CD14-positive monocyte (primary cell): ENCODE measurements around the gene IKZF2. TPM values are rescaled to one million over a fixed set of nuclear protein-coding genes. Genes with fewer than 3 reads are reported as not detected.

Experiments used
- DNase-seq, 3 donors: peaks; one replicate each; pipeline ENCODE4 v3.0.0-alpha.2; 2011 to 2022
- H2AFZ ChIP-seq: 2 replicates; pipeline ENCODE4 v1.6.0; 2012; ENCODE audit warnings: mild to moderate bottlenecking, low read depth, low read length, inconsistent platforms; ENCODE audit not compliant: insufficient read depth, poor library complexity, severe bottlenecking
- H3K27ac ChIP-seq, 2 donors: 1 replicate in 1 of 2; 2 replicates in 1 of 2; pipeline ENCODE4 v1.5.1; 2012 to 2013; ENCODE audit warnings: low read length in 2 of 2, control low read depth in 1 of 2, inconsistent platforms in 1 of 2, low read depth in 1 of 2, mild to moderate bottlenecking in 1 of 2
- H3K27me3 ChIP-seq, 2 donors: one replicate each; pipeline versions ENCODE4 v1.6.0 to v1.6.1; 2011 to 2013; ENCODE audit warnings: low read length in 2 of 2; ENCODE audit not compliant: control insufficient read depth in 2 of 2, insufficient read depth in 2 of 2
- H3K36me3 ChIP-seq, 2 donors: replicated peaks in 1 of 2; 1 replicate in 1 of 2; 2 replicates in 1 of 2; pipeline versions ENCODE4 v1.5.1 to v1.6.1; 2012 to 2013; ENCODE audit warnings: low read length in 2 of 2, control low read depth in 1 of 2, inconsistent platforms in 1 of 2, mild to moderate bottlenecking in 1 of 2; ENCODE audit not compliant: insufficient read depth in 2 of 2, control insufficient read depth in 1 of 2
- H3K4me1 ChIP-seq, 2 donors: 1 replicate in 1 of 2; 2 replicates in 1 of 2; pipeline versions ENCODE4 v1.5.1 to v1.6.1; 2012 to 2013; ENCODE audit warnings: low read length in 2 of 2, control low read depth in 1 of 2, inconsistent platforms in 1 of 2, mild to moderate bottlenecking in 1 of 2, moderate library complexity in 1 of 2; ENCODE audit not compliant: insufficient read depth in 2 of 2, control insufficient read depth in 1 of 2
- H3K4me2 ChIP-seq: replicated peaks from 2 replicates; pipeline ENCODE3; 2012; ENCODE audit warnings: low read length, moderate library complexity, mild to moderate bottlenecking; ENCODE audit not compliant: poor library complexity, severe bottlenecking; ENCODE audit errors: extremely low read depth
- H3K4me3 ChIP-seq, 3 experiments: fragments of 200-600 bp in 1 of 3; sonication (generic) in 1 of 3; replicated peaks in 1 of 3; 1 replicate in 2 of 3; 2 replicates in 1 of 3; pipeline ENCODE4 v1.5.1; 2011 to 2013; ENCODE audit warnings: low read length in 3 of 3, mild to moderate bottlenecking in 3 of 3, control low read depth in 2 of 3, low read depth in 2 of 3, inconsistent platforms in 1 of 3, moderate library complexity in 1 of 3
- H3K79me2 ChIP-seq: 2 replicates; pipeline ENCODE4 v1.6.0; 2012; ENCODE audit warnings: mild to moderate bottlenecking, control low read depth, inconsistent platforms, low read length, moderate library complexity; ENCODE audit not compliant: insufficient read depth
- H3K9ac ChIP-seq: 2 replicates; pipeline ENCODE4 v1.6.0; 2017; ENCODE audit warnings: low read length, mild to moderate bottlenecking; ENCODE audit not compliant: insufficient read depth, poor library complexity, severe bottlenecking
- H3K9me3 ChIP-seq, 2 donors: replicated peaks in 1 of 2; 1 replicate in 1 of 2; 2 replicates in 1 of 2; pipeline versions ENCODE4 v1.5.1 to v1.6.1; 2012 to 2013; ENCODE audit warnings: low read length in 2 of 2, control low read depth in 1 of 2; ENCODE audit not compliant: control insufficient read depth in 1 of 2, insufficient read depth in 1 of 2
- H4K20me1 ChIP-seq: 2 replicates; pipeline ENCODE4 v1.6.0; 2012; ENCODE audit warnings: mild to moderate bottlenecking, low read length, control low read depth, moderate library complexity; ENCODE audit not compliant: insufficient read depth
- H3K27ac Mint-ChIP-seq, 7 donors: one replicate each; pipeline ENCODE4 v1.8.0; 2020; ENCODE audit warnings: mild to moderate bottlenecking in 7 of 7, mixed read lengths in 7 of 7, moderate library complexity in 6 of 7, inconsistent platforms in 2 of 7
- H3K27me3 Mint-ChIP-seq, 3 donors: one replicate each; pipeline ENCODE4 v1.8.0; 2021 to 2022; ENCODE audit warnings: low read depth in 3 of 3, mild to moderate bottlenecking in 3 of 3, mixed read lengths in 3 of 3, moderate library complexity in 3 of 3, inconsistent platforms in 1 of 3
- H3K36me3 Mint-ChIP-seq, 2 donors: one replicate each; pipeline ENCODE4 v1.8.0; 2020; ENCODE audit warnings: mixed read lengths in 2 of 2, inconsistent platforms in 1 of 2, mild to moderate bottlenecking in 1 of 2
- H3K4me1 Mint-ChIP-seq: one replicate; pipeline ENCODE4 v1.8.0; 2020; ENCODE audit warnings: mild to moderate bottlenecking, mixed read lengths
- H3K4me3 Mint-ChIP-seq, 2 donors: one replicate each; pipeline ENCODE4 v1.8.0; 2020; ENCODE audit warnings: mild to moderate bottlenecking in 2 of 2, mixed read lengths in 2 of 2, moderate library complexity in 1 of 2
- H3K9me3 Mint-ChIP-seq, 7 donors: one replicate each; pipeline ENCODE4 v1.8.0; 2020 to 2022; ENCODE audit warnings: mixed read lengths in 7 of 7, mild to moderate bottlenecking in 6 of 7, moderate library complexity in 6 of 7, inconsistent platforms in 2 of 7
- CTCF ChIP-seq: fragments of 200-600 bp; IDR thresholded peaks from one replicate; pipeline ENCODE4 v1.8.0; 2022; ENCODE audit warnings: antibody characterized with exemption, mild to moderate bottlenecking
- WGBS: methylation state at CpG from one replicate; pipeline ENCODE4 v1.1.5; 2013; ENCODE audit warnings: missing lambda C conversion rate; ENCODE audit not compliant: insufficient coverage; 5-methylcytosine and 5-hydroxymethylcytosine counted together
- intact Hi-C, 2 donors: fragments of 100-400 bp; cut with micrococcal nuclease; formaldehyde crosslinking; loops; one replicate each; pipeline versions ENCODE4 v1.15.0 to v1.15.1; 2023
- polyA plus RNA-seq, 3 donors: library from polyadenylated mRNA; depleted of rRNA in 1 of 3; unstranded in 2 of 3; stranded (reverse) in 1 of 3; fragments of 300-500 nt in 2 of 3; fragments of >200 nt in 1 of 3; fragmentation: Illumina TruSeq in 2 of 3; gene quantifications; 1 replicate in 2 of 3; 2 replicates in 1 of 3; pipeline ENCODE4 v1.2.3, GENCODE V29; 2012 to 2021

IKZF2 gene
- polyA plus RNA-seq, 3 donors, result 0.10 to 0.12 (median 0.11) TPM

- H3K4me3 ChIP-seq, result no peak overlapping the region
- H3K4me1 Mint-ChIP-seq, result no peaks in the 10 kb centered on the region
- H3K27me3 ChIP-seq, result no peaks in the 10 kb centered on the region
- intact Hi-C loops, result no loop called here
- H3K27me3 Mint-ChIP-seq, result peaks cover 0 to 2% (median 0%) of the 10 kb centered on the region in 3 donors
- H4K20me1 ChIP-seq, result no peaks in the 10 kb centered on the region
- H3K9me3 ChIP-seq, result no peaks in the 10 kb centered on the region
- no peaks in the 10 kb centered on the region for H3K36me3 Mint-ChIP-seq
- H3K4me3 Mint-ChIP-seq, result no peak overlapping the region
- no peak for TF ChIP-seq CTCF
- no peak overlapping the region for H3K27ac Mint-ChIP-seq
- no peak overlapping the region for H3K27ac ChIP-seq
- DNase-seq, result no peak
- no peaks in the 10 kb centered on the region for H3K79me2 ChIP-seq
- no peak overlapping the region for H3K9ac ChIP-seq
- no peaks in the 10 kb centered on the region for H3K36me3 ChIP-seq
- 40% methylated on average over 1 of the region's 3 CpGs for WGBS
- no peaks in the 10 kb centered on the region for H3K4me1 ChIP-seq
- H3K4me2 ChIP-seq, result no peak overlapping the region
- H2AFZ ChIP-seq, result no peak overlapping the region
- peaks cover 0 to 2% (median 0%) of the 10 kb centered on the region in 7 donors for H3K9me3 Mint-ChIP-seq
Measured at GRCh38 chr2:213020268-213020667, 131.1 kb downstream of the IKZF2 start.

DNA sequence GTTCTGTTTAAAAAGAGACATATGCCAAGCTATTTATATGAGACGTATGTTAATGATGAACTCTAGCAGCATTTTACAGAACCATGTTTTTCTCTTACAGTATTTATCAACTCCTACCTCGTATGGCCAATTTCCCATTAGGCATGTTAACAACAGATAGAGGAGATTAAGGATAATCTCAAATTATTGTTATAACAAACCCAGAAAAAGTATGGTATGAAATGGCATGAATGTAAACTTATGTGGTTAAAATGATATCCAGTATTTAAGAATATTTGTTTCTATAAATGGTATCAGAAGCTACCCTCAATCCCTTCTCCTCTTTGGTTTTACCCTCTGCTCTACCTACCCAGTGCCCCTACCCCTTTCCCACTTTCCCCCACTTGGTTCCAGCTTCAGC lies 132.0 kb downstream of the IKZF2 start:
- WGBS, result no CpG with 5 or more reads among the region's 2 CpGs
- Histone ChIP-seq H3K4me2 (no peak overlapping the region), H3K9ac (no peak overlapping the region), H3K4me3 (no peak overlapping the region), H3K27ac (no peak overlapping the region), H3K79me2 (no peaks in the 10 kb centered on the region), H3K4me1 (no peaks in the 10 kb centered on the region), H2AFZ (no peak overlapping the region), H3K36me3 (no peaks in the 10 kb centered on the region), H3K27me3 (no peaks in the 10 kb centered on the region), H4K20me1 (no peaks in the 10 kb centered on the region), H3K9me3 (no peaks in the 10 kb centered on the region)
- Mint-ChIP-seq H3K27ac (no peak overlapping the region), H3K4me3 (no peak overlapping the region), H3K9me3 (peaks cover 0 to 2% (median 0%) of the 10 kb centered on the region in 7 donors), H3K27me3 (peaks cover 0 to 2% (median 0%) of the 10 kb centered on the region in 3 donors), H3K4me1 (no peaks in the 10 kb centered on the region), H3K36me3 (no peaks in the 10 kb centered on the region)
- intact Hi-C loops, result no loop called here
- no peak for DNase-seq
- TF ChIP-seq CTCF, result no peak
